Stimulated activated CD4-positive, alpha-beta T cell treated with anti-CD3 and anti-CD28 coated beads, Interleukin-1b, Interleukin-23, amount 100 ng/mL, for 4 hours (primary cell): Measurements from ENCODE around the gene FKBP1A.
"Not testable (repeated sequence)": the region's sequence is repeated elsewhere in the genome, so short reads cannot be mapped to it uniquely, and the experiment has no call there.

Source experiments
- DNase-seq, 2 donors: peaks; one replicate each; pipeline ENCODE4 v3.0.0-alpha.2; 2020; ENCODE audit warnings: low read depth in 2 of 2

Gene FKBP1A

DNA sequence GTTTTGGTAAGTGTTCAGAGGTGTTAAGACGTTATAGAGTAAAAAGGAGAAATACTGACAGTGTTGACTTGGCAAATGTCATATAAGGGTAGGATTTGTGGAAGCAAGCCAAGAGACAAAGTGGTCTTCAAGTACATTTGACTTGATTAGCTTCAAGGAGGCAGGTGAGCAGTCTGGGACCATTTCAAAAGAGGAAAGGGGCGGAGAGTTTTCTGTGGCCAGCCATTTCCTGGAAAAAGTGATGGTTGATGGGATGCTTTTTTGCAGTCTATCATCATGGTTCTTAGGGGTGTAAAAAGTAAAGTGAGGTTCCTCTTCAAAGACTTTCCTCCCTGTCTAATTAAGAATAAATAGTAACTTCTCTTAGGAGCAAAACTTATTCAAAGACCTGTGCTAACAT, 28.7 kb downstream of the FKBP1A start:
- no peak for DNase-seq

DNA sequence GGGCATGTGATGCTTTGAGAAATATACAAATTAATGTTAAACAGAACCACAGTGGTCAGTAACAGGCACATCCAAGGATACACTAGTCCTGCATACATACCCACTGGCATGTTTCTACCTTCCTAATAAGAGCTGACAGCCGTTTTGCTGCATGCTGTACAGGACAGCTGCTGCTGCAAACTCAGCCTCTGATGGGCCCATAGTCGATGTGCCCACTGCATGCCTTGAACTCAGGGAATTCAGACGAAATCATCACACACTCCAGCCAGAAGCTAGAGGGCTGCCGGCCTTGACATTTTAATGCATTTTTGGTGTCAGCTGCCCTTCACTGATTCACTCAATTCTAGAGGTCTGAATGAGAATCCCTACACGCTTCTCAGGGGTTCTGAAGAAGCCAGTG, 29.3 kb downstream of the FKBP1A start:
- DNase-seq, result no peak

DNA sequence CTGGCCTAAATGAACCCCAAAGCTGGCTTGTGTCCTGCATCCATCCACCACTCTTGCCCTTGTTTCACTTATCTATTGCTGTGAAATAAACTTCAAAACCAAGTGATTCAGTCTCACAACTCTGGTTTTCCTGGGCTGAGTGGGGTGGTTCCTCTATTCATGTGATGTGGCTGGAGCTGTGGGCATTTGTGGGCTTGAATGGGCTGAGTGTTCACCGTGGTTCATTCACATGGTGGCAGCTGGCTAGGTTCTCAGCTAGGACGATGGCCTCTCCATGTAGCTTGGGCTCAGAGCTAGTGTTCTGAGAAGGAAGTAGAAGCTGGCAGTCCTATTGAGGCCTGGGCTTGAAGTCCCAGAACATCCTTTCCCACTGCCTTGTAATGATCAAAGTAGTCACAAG, 30.4 kb downstream of the FKBP1A start:
- DNase-seq, result no peak

DNA sequence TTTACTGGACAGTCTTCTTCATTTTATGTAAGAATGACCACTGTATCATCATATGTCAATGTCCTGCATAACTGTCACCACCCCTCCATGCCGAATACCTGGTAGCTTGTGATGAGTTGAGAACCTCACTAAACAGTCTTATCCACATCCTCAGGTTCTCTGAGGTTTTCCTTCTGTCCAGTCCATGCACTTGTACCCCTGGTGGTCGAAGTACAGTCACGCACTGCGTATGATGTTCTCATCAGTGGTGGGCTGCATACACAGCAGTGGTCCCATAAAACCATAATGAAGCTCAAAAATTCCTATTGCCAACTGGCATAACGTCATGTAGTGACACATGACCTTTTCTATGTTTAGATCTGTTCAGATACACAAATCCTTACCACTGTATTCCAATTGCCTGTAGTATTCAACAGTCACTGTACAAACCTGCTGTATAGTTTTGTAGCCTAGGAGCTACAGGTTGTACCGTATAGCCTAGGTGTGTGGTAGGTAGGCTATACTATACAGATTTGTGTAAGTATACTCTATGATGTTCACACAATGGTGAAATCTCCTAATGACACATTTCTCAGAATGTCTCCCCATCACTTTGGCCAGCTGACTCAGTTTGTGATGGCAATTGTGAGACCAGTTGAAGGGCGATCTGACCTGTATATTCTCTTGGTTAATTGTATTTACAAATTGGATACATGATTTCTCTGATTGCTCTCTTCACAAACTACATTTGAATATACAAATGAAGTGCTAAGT, 32.6 kb downstream of the FKBP1A start:
- DNase-seq, result no peak

DNA sequence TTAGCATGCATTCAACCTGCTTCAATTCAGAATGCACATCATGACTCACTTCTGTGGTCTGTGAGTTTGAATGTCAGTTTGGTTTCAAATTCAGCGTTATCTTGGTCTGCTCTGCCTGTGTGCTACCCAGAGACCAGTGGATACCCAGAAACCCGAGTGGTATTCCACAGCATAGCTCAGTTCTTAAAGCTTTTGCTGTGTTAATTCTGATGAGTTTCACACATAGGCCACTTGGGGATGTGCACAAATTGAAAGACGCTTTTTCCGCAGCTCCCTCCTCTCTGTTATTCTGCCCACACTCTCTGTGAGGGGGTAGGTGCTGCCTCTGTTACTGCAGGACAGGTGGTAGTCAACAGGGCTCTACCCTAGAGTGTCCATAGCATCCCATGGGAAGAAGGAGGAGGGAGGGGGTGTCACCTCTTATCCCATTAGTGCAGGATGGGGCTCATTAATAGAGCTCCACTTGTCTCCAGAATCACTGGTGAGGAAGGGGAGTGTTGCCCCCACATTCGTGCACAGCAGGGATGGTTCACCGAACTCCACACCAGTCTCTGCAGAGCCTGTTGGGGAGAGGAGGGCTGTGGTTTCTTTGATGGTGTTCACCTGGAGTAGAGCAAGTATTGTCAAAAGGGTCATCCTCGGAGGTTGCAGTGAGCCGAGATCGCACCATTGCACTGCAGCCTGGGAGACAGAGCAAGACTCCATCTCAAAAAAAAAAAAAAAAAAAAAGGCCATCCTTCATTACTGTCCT, 34.8 kb downstream of the FKBP1A start:
- no peak for DNase-seq

DNA sequence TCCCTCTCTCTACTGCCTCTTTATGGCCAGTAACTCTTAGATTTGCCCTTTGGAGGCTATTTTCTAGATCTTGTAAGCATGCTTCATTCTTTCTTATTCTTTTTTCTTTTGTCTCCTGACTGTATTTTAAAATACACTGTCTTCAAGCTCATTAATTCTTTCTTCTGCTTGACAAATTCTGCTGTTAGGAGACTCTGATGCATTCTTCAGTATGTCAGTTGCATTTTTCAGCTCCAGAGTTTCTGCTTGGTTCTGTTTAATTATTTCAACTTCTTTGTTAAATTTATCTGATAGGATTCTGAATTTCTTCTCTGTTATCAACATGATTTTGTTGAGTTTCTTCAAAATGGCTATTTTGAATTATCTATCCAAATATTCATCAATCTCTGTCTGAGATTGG, 38.9 kb downstream of the FKBP1A start:
- DNase-seq, result no peak

DNA sequence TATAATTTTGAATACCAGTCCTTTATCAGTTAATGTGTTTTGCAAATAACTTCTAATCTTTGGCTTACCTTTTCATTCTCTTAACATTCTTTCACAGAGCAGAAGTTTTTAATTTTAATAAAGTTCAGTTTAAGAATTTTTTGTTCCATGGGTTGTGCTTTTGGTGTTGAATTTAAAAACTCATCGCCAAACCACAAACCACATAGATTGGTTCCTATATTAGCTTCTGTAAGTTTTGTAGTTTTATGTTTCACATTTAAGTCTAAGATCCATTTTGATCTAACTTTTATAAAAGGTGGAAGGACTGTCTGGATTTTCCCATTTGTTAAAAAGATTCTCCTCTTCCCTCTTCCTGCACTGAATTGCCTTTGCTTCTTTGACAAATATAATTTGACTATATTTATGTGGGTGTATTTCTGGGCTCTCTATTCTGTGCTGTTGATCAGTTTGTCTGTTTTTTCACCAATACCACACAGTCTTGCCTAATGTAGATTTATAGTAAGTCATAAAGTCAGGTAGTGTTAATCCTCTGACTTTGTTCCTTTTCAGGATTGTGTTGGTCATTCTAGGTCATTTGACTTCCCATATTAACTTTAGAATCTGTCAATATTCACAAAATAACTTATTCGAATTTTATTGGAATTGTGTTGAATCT, 46.4 kb downstream of the FKBP1A start:
- no peak for DNase-seq

DNA sequence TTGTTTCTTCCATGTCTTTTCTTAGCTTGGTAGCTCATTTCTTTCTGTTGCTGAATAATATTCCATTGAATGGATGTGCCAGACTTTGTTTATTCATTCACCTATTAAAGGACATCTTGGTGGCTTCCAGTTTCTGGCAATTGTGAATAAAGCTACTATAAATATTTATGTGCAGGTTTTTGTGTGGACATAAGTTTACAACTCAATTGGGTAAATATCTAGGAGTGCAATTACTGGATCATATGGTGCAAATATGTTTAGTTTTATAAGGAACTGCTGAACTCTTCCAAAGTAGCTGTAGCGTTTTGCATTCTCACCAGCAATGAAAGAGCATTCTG, 47.1 kb downstream of the FKBP1A start:
- no peak for DNase-seq

DNA sequence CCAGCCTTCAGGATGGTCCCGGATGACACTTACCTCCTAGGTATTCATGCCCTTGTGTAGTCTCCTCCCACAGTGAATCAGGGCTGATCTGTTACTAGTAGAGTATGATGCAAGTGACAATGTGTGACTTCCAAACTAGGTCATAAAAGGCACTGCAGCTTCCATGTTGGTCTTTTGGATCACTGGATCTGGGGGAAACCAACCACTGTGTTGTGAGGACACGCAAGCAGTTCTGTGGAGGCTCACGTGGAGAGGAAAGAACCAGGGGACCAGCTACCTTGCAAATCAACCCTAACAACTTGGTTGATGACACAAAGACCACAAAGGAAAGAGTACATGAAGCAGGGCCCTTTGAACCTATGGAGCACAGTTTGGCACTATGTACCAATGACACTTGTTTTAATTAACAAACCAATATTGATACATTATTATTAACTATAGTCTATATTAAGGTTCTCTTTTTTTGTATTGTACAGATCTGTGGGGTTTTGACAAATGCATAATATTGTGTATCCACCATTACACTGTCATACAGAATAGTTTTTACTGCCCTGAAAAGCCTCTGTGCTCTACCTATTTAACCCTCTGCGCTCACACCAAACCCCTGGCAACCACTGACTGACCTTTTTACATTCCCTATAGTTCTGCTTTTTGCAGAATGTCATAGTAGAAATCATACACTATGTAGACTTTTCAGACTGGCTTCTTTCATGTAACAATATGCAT, 47.7 kb downstream of the FKBP1A start:
- no peak for DNase-seq

DNA sequence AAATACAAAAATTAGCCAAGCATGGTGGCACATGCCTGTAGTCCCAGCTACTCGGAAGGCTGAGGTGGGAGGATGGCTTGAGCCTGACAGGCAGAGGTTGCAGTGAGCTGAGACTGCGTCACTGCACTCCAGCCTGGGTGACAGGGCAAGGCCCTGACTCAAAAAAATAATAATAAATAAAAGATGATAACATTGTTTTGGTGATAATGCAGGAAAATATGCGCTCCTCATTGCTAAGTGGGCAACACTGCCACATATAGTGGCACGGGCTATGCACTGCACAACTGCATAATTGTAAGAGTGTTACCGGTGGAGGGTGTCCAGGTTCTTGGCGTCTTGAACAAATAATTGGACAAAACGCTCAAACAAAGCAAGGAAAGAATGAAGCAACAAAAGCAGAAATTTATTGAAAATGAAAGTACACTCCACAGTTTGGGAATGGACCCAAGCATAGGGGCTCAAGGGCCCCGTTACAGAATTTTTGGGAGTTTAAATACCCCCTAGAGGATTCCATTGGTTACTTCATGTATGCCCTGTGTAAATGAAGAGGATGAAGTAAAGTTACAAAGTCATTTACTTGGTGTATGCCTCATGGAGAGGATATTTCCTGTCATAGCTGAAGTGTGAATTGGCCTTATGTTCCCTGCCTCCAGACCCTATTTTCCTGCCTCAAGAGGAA, 49.3 kb downstream of the FKBP1A start:
- not testable (repeated sequence) for DNase-seq

DNA sequence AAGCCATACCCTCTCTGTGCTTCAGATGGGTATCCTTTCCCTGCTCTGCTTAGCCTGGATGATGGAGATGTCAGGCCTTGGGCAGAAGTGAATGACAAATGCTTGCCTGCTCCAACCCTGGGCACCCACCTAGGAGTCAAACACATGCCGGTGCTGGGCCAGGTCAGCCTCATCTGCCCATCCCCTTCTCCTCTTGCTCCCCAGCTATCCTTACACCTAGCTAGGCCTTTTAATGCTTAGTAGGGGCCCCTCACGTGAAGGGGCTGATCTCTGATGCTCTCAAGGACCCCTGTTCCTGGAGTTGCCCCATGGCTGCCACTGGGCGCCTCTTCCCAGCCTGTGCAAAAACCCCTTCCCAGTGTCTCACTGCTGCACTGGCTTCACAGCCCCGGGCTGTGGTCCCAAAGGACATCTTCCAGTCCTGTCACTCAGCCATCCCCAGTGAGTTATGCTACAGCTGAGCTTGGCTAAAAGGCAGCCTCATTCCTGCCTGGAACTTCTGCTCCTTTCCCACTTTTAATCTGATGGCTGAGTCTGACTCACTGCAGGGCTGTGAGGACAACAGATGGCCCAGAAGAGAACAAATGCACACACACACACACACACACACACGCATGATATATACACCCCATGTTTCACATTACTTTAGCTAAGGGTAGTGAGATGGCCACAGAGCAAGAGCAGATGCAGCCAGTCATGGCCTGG, 51.1 kb downstream of the FKBP1A start:
- no peak for DNase-seq

DNA sequence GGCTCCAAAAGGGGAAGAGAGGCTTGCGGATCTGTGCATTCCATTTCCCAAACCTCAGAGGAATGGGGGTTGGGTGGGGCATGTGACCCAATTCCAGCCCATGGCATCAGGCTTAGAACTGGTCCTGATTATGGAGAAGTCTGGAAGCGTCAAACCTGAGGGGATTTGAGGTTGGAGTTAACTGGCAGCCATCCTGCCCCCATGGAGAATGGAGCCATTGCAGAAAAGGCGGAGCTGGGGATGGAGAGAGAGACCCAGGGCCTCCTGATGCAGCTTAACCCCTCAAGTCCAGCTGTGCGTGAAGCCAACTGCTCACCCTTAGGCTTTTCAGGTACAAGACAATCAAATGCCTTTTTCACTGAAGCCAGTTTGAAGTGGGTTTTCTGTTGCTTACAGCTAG, 54.1 kb downstream of the FKBP1A start:
- no peak for DNase-seq

DNA sequence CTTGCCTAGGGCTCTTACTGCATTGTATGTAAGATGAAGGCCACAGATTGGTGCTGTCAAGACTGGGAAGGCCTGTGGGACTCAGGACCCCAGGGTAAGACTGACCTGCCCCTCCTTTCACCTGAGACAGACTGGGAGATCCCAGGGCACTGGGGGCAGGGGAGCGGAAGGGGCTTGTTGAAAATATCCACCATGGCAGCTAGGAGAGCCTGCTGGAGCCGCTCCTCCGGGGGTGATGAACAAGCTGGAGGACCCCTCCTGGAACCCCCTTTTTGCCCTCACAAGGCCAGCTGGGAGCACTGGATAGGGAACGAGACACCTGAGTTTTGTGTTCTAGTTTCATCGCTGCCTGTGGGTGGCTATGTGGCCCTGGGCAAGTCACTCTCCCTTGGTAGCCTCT, 54.8 kb downstream of the FKBP1A start:
- no peak for DNase-seq

DNA sequence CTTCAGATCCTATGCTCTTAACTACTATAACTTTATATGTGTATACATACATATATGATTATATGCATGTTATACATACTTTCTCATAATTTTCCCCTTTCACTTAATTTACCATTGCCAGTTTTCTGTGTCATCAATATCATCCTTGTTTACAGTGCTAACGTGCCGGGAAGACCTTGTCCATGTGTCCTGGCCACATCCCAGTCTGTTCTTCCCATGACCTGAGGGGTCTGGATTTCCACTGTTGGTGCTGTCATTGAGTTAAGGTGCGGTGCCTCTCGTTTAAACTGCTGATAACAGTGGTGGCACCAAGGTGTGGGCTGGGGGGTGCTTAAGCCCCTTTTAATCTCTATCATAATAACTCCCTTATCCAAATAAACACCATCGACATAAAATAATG, 55.4 kb downstream of the FKBP1A start:
- DNase-seq, result no peak

DNA sequence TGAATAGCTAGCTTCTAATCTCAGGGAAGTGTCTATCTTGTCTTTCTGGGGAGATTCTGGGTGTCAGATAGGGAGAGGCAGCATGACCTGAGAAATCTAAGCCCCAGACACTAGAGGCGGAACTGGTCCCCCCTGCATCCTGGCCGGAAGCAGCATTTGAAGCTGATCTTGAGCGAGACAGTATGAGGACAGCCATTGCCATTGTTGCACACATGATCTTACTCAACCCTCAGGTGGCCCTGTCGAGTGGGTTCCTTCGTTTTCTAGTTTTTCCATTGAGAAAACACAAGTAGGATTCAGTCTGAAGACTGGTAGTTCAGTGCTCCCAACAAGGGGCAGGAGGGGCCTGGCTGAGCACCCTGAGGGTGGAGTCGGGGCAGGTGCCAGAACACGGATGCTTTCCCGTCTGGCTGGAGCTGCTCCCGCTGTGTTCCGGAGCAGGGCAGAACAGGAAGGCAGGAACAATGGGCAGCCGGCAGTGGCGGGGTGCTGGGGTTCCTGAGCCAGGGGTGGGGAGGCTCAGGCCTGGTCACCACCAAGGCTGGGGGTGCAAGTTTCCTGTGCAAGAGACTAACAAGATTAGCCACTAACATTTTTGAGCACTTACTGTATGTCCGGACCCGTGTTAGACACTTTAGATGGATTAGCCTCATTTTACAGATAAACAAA, 56.0 kb downstream of the FKBP1A start:
- DNase-seq, result no peak

DNA sequence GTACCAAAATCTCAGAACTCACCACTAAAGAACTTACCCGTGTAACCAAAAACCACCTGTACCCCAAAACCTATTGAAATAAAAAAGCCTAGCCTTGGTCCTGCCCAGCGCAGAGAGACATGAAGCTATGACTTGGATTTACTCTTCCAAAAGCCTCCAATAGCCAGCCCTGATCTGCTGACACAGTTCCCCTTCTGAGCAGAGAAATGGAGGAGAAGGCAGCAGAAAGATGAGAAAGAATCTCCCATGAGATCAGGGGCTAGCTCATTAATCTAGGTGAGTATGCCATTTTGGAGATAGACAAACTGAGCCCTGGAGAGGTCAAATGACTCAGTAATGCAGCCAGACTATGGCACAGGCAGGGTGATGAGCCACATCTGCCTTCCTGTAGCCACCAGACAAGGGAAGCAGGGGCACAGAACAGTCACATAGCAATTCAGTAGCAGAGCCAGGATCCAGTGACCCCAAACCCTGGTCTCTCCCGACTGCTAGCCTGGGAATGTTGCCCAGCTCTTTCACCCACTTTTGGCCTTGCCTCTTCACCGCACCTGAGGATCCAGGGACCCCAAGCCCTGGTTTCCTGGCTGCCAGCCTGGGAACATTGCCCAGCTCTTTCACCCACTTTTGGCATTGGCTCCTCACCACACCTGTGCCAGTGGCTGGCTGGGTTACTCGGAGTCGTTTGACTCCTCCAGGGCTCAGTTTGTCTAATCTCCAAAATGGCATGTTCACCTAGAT, 56.7 kb downstream of the FKBP1A start:
- no peak for DNase-seq

DNA sequence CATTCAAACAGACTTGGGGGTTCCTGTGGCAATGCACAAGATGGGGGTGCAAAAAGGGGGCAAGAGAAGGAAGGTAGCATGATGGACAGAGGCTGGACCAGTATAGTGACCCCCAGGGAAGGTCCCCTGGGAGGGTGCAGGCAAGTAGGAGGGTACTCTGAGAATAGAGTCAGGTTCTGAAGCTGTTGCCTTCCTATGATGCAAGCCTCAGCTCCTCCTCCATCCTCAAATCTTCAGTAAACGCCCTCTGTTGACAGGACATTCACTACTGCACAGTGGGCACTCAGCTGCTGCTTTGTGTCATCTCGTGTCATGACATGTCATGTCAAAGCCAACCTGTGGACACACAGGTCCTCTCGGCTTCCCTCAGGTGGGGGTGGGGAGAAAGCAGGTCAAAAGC, 58.1 kb downstream of the FKBP1A start:
- DNase-seq, result no peak

DNA sequence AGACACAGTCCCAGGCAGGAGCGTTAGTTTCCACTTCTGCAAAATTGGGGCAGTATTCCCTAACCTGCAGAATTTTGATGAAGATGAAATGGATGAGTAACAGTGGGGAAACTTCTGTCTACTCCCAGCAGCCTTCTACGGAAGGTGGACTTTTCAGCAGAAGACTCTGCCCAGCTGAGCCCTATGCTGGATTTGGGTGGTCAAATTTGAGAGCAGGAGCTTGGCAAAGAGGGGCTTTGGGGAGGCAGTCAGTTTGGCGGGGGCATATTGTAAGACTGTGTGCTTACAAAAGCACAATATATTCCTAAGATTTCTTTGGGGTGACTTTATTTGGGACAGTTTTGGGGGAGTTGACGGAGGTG, 58.5 kb downstream of the FKBP1A start:
- DNase-seq, result no peak

DNA sequence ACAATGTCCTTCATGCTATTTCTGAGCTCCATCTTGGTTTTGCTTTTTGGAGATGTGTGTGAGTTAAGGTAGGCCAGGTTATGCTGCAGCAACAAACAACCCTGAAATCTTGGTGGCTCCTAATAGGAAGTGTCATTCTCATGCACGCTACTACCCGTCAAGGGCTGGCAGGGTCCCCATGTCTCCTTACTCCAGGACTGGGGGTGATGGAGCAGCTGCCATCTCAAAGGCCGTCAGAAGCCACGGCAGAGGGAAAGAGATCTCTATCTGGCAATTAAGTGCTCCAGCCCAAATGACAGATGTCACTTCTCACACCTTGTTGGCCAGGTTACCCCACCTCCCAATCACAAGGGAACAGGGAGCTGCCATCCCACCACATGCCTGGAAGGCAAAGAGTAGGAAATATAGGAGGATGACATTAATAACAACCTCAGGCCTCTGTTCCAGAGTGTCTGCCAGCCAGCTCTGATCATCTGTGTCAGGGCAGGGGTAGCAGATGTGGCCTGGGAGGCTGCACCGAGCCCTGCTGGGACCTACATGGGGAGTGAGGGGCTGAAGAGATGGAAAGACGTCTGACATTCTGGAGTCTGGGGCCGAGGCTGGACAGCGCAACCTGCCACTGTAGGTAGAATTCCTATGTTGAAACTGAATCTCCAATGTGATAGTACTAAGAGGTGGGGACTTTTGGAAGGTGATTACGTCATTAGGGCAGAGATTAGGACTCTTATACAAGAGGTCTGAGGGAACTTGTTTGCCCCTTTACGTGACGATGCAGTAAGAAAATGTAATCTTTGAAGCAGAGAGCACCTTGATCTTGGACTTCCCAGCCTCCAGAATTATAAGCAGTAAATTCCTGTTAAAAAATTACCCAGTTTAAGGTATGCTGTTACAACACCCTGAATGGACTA, 59.1 kb downstream of the FKBP1A start:
- DNase-seq, result no peak
